GM18526 (cell line): ENCODE results near the gene NUDT7.

ENCODE experiments used
- POLR2A ChIP-seq: IDR thresholded peaks from 3 replicates; pipeline ENCODE4 v1.6.1; 2011; ENCODE audit not compliant: insufficient read length; ENCODE audit errors: extremely low read depth

The NUDT7 gene

DNA sequence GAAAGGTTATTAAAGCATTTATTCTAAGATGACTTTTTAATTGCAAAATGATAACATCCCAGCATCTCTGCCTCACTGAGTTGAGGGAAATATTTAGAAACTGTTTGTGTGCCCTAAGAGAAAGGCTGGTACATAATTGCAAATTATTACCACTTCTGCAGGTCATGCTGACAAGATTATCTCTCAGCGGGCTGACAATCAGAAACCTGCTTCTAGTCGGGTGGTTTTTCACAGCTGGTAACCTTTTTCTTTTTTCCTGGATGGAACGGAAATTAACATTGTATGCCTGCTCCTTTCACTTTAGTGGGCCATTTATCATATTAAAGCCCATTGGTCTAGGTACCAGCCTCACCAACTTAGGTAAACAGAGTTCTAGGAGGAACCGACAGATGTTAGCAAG, 17.0 kb upstream of the NUDT7 start:
- no peak for TF ChIP-seq POLR2A

DNA sequence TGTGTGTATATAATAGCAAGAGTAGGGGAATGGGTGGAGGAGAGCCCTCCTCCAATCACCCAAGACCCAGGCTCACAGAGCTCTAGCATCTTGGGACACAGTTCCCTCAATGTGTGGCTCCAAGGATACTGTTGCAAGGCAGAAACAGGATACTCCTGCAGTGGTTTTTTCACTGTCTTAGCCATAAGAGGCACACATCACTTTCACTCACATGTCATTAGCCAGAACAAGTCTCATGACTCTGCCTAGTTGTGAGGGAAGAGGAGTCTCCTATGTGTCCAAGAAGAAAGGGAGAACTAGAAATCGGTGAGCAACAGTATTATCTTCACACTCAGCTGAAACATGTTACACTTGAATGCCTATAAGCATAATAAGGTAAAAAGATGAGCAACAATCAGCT, 11.1 kb upstream of the NUDT7 start:
- no peak for TF ChIP-seq POLR2A

DNA sequence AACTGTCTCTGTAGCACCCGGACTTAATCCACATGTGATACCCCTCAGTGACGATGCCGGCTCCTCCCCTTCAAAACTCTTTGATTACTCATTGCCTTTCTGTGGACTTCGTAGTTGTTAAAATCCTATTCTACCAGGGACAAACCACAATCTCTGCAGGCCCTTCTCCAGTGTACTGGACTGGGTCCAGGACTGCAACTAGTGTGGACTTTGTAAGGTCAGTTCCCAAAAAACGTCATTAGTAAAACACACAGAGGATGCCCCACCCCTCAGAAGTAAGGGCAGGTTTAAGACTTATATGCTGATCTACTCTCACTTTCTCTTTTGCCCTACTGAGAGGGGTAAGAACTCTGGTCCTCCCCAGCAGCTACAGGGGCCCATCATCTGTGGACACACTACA, 10.5 kb upstream of the NUDT7 start:
- no peak for TF ChIP-seq POLR2A

DNA sequence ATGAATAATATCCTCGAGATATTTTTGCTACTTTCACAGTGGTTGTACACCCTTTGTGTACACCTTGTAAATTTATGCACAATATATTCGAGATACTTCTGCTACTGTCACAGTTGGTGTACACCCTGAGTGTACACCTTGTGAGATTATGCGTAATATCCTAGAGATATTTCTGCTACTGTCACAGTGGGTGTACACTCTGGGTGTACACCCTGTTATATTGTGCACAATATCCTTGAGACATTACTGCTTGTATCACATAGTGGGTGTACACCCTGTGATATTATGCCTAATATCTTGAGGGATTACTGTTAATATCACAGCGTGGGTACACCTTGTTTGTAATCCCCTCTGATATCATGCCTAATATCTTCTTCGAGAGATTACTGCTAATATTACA, 7.2 kb upstream of the NUDT7 start:
- TF ChIP-seq POLR2A, result no peak

DNA sequence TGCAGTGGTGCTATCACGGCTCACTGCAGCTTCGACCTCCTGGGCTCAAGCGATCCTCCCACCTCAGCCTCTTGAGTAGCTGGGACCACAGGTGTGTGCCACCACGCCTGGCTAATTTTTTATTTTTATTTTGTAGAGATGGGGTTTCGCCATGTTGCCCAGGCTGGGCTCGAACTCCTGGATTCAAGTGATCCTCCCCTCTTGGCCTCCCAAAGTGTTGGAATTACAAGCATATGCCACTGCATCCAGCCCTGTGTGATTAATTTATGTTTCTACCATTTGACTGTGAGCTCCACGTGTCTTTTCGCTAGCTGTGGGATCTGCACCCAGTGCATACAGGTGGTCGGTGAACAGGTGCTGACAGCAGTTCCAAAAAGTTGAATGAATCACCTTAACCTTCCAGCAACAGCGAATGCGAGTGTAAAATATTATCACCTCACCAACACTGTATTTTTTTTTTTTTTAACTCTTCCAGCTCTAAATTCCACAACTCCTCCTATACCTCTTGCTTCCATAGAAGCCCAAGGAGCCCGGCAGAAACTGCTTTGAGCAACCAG, 484 bp upstream of the NUDT7 start:
- TF ChIP-seq POLR2A, result no peak

DNA sequence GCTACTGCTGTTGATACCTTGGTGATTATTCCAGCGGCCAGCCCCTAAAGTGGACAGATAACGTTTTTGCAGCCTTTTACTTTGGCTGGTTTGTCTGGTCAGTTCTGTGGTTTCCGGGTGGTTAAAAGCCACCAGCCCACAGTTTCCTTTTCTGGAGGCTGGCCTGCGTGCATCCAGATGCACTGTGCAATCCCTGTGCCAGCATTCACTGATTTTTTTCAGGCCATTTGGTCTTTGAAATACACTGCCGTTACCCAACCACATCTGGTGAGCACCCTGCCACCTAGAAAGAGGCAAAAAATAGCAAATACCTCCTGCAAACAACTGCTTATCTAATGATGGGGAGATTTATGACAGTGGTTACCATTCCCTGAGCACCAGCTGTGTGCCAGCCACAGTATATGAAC, 797 bp downstream of the NUDT7 start:
- no peak for TF ChIP-seq POLR2A

DNA sequence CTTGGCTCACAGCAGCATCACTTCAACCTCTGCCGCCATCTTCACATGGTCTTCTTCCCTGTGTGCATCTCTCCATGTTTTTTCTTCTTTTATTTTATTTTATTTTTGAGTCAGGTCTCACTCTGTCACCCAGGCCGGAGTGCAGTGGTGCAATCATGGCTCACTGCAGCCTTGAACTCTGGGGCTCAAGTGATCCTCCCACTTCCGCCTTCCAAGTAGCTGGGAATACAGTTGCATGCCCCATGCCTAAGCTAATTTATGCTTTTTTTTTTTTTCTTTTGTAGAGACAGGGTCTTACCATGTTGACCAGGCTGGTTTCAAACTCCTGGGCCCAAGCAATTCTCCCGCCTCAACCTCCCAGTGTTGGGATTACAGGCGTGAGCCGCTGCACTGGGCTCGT, 1.9 kb downstream of the NUDT7 start:
- TF ChIP-seq POLR2A, result no peak

DNA sequence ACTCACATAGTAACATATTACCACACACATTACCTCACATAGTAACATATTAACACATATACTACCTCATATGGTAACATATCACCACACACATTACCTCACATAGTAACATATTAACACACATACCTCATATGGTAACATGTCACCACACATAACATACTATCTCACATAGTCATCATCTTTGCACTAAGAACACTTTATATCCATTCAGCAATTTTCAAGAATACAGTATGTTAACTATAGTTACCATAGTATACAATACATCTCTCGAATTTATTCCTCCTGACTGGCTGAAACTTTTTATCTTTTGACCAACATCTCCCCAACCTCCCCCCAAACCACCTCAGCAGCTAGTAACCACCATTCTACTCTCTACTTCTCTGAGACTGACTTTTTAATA, 7.6 kb downstream of the NUDT7 start:
- no peak for TF ChIP-seq POLR2A

DNA sequence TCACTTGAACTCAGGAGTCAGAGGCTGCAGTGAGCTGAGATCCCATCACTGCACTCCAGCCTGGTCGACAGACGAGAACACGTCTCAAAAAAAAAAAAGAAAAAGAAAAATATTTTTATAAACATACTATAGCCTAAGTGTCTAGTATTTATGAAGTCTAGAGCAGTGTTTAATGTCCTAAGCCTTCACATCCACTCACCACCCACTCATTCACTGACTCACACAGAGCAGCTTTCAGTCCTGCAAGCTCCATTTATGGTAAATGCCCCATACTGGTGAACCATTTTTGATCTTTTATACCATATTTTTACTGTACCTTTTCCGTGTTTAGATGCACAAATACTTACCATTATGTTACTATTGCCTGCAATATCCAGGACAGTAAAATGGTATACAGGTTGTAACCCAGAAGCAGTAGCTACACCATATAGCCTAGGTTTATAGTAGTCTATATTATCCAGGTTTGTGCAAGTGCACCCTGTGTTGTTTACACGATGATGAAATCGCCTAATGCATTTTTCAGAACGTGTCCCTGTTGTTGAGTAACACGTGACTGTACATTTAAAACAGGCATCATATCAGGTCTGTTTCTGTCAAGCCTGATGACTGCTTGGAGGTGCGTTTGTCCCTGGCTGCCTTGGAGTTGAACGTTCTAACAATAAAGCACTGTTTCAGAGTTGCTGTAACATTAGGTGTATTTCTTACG, 10.1 kb downstream of the NUDT7 start:
- no peak for TF ChIP-seq POLR2A

DNA sequence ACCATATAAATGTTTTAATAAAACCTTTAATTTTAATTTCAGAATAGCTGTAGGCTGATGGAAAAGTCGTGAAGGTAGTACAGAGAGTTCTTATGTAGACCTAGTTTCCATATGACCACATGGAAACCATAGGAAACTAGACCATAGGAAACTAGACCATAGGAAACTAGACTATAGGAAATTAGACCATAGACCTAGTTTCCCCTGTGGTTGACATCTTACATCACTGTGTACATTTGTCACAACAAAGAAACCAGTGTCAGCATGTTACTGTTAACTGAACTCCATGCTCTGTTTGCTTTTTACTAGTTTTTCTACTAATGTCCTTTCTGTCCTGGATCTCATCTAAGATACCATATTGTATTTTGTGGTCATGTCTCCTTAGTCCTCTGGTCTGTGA, 14.6 kb downstream of the NUDT7 start:
- TF ChIP-seq POLR2A, result no peak

DNA sequence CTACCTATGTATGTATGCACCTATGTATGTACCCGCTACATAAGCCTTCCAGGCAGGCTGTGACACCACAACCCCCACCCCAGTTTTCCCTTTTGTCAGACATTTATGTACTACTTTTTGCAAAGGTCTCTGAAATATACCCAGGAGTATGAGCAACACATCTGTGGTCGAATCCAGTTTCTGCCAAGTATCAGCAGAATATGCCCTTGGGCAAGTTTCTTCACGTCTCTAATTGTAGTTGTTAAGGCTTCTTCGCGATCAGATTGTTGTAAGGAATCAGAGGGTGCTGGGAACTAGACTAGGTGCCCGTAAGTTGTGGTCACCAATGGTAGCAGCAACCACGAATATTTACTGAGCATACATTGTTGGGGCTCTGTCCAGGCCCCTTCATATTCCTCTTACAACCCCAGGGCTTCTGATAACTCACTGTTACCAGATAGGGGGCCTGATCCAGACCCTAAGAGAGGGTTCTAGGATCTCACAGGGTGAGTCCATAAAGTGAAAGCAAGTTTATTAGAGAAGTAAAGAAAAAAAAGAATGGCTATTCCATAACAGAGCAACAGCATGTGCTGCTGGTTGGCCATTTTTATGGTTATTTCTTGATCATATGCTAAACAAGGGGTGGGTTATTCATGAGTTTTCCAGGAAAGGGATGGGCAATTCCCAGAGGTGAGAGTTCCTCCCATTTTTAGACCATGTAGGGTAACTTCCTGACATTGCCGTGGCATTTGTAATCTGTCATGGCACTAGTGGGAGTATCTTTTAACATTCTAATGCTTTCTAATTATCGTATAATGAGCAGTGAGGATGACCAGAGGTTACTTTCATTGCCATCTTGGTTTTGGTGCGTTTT, 16.6 kb downstream of the NUDT7 start:
- TF ChIP-seq POLR2A, result no peak

DNA sequence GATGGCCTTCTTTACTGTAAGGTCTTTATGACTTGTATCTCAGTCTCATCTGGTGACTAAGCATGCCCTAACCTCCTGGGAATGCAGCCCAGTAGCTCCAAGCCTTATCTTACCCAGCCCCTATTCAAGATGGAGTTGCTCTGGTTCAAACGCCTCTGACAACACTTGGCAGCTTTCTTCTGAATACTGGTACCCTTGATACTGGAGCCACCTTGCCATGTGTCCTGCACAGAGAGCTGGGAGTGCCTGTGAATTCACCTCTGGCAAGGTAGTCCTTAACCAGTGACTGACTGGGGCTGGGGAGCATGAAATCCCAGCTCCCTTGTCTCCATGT, 17.2 kb downstream of the NUDT7 start:
- no peak for TF ChIP-seq POLR2A

DNA sequence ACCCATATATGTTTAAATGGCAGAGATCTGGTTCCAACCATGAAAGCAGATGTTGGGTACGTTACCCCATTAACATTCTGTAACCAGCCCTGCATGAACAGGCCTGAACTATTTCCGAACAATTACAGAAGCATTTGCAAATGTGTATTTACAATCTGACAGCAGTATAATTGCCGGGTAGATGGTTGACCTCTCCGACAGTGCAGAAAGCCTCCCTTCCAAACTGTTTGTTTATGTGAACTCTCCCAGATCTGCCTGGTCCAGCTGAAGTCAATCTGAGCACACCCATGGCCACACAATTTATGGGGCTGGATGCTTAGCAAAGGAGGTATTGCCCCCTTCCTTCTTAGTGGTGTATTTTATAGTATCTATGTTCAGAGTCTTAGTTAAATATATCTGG, 21.8 kb downstream of the NUDT7 start:
- no peak for TF ChIP-seq POLR2A

DNA sequence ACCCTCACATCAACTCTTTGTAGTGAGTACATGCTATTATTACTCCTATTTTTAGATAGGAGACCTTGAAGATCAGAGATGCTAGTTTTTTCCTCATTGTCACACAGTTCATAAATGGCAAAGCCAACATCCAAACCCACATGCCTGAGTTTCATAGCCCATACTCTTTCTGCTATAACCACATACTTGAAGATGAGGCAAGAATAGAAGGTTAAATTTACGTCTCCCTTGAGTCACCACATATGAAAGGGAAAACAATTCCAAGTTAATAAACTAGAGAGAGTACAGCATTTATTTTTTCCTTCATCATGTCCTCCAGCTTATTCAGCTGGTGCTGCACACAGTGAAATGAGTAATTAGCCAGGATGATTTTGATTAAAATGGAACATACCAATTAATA, 23.7 kb downstream of the NUDT7 start:
- no peak for TF ChIP-seq POLR2A

DNA sequence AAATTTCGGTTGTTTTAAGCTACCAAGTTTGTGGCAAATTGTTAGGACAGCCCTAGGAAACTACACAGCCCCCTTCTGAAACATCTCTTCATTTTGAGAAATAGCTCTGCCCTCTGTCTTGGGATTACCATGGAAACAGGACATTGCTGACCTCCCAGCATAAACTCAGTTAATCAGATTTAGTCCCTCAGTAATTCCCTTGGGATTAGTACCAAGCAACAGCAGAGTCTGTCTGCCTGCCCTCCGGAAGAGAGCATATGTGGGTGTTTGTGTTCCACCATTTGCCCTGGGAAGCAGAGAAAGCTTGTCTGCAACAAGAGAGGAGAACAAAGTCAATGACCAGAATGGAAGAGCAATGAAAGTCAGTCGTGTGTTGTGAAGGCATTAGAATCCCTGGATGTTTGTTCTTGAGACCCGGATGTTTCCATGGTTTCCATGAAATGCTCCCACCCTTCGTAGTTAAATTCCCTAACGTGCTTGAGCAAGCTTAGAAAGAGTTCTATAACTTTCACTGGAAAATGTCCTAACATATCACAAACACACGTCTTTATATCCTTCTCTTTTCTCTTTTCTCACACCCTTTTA, 26.2 kb downstream of the NUDT7 start:
- no peak for TF ChIP-seq POLR2A

DNA sequence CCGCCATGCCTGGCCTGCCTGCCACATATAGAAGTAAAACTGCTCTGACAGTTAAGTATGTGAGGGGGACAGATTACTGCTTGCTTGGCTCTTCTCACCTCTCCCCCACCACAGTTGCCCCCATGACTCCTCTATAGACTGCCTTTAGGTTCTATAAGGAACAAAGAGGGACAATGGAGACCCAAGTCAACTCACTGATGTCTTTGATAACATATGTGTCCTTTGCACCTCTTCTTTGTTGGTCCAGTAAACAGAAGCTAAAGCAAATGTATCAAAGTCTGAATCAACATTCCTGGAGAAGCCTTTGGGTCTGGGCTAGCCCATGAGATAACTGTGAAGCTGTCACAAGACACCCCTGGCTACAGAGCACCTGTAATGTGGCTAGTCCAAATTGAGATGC, 27.1 kb downstream of the NUDT7 start:
- TF ChIP-seq POLR2A, result no peak

DNA sequence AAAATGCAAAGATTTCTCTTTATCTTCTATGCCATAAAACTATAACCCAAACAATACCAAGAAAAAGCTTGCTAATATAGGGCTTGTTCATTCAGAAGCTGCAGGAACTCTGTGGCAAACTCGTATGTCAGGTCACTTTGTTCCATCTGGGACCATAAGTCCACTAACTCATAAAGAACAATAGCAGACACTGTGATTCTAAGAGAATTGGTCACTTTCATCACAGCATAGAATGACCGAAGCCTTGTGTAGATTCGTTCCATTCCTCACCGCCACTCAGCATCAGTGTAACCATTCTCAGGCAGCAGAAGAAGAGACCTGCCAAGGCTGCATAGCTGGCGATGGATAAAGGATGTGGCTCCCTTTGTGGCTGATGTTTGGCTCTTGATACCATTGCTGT, 35.7 kb downstream of the NUDT7 start:
- no peak for TF ChIP-seq POLR2A

DNA sequence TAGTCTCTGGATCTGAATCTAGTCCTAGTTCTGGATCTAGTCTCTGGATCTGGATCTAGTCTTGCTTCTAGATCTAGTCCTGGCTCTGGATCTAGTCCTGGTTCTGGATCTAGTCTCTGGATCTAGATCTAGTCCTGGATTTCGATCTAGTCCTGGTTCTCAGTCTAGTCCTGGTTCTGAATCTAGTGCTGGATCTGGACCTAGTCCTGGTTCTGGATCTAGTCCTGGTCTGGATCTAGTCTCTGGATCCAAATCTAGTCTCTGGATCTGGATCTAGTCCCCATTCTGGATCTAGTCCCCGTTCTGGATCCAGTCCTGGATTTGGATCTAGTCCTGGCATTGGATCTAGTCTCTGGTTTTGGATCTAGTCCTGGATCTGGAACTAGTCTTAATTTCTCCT, 36.2 kb downstream of the NUDT7 start:
- no peak for TF ChIP-seq POLR2A
